H1 (cell line): ENCODE results near the gene KIAA0930.

Experiments used
- ASH2L ChIP-seq: fragments of 200-600, 300-600 bp; sonication (generic); IDR thresholded peaks from one replicate; pipeline ENCODE4 v1.7.1; 2017; ENCODE audit warnings: low read length
- BACH1 ChIP-seq: IDR thresholded peaks from 2 replicates; pipeline ENCODE4 v1.6.1; 2012; ENCODE audit warnings: low read length, improper control_type of control experiment
- CBX5 ChIP-seq: fragments of 300-800, 300-1000 bp; sonication (generic); IDR thresholded peaks from 2 replicates; pipeline ENCODE4 v1.7.1; 2016; ENCODE audit warnings: antibody characterized with exemption, low read length, low read depth
- EP300 ChIP-seq, 2 experiments: IDR thresholded peaks; 1 replicate in 1 of 2; 2 replicates in 1 of 2; pipeline ENCODE4 v1.6.1; 2011 to 2012; ENCODE audit warnings: low read depth in 2 of 2, low read length in 2 of 2, mild to moderate bottlenecking in 2 of 2, borderline replicate concordance in 1 of 2, inconsistent platforms in 1 of 2, moderate library complexity in 1 of 2
- JUN ChIP-seq: IDR thresholded peaks from 2 replicates; pipeline ENCODE4 v1.6.1; 2011; ENCODE audit warnings: low read depth, mild to moderate bottlenecking, improper control_type of control experiment, low read length
- POLR2AphosphoS5 ChIP-seq: IDR thresholded peaks from 2 replicates; pipeline ENCODE4 v1.6.1; 2011; ENCODE audit warnings: low read depth, low read length
- SIN3A ChIP-seq, 2 experiments: IDR thresholded peaks in 1 of 2; conservative IDR thresholded peaks in 1 of 2; 2 replicates each; pipeline ENCODE4 v1.6.1; 2011 to 2012; ENCODE audit warnings: low read length in 2 of 2, improper control_type of control experiment in 1 of 2, low read depth in 1 of 2, mild to moderate bottlenecking in 1 of 2
- TF ChIP-seq, protein P1 (sequence below), 3 experiments: IDR thresholded peaks; 1 replicate in 2 of 3; 2 replicates in 1 of 3; pipeline versions ENCODE4 v1.5.1 to v1.6.1; 2011; ENCODE audit warnings: low read length in 3 of 3, mild to moderate bottlenecking in 3 of 3, inconsistent platforms in 2 of 3, low read depth in 1 of 3, moderate library complexity in 1 of 3; ENCODE audit not compliant: insufficient read depth in 1 of 3; ENCODE audit errors: control extremely low read depth in 1 of 3
- TF ChIP-seq, protein P2 (sequence below): IDR thresholded peaks from 2 replicates; pipeline ENCODE4 v1.6.1; 2012; ENCODE audit warnings: inconsistent platforms

- TF ChIP-seq EP300 (IDR thresholded peaks at IDR 0.05; ENCODE audit: borderline replicate concordance in 1 of 2, low read depth in 2 of 2, low read length in 2 of 2): no peak
- TF ChIP-seq, protein P1, sequence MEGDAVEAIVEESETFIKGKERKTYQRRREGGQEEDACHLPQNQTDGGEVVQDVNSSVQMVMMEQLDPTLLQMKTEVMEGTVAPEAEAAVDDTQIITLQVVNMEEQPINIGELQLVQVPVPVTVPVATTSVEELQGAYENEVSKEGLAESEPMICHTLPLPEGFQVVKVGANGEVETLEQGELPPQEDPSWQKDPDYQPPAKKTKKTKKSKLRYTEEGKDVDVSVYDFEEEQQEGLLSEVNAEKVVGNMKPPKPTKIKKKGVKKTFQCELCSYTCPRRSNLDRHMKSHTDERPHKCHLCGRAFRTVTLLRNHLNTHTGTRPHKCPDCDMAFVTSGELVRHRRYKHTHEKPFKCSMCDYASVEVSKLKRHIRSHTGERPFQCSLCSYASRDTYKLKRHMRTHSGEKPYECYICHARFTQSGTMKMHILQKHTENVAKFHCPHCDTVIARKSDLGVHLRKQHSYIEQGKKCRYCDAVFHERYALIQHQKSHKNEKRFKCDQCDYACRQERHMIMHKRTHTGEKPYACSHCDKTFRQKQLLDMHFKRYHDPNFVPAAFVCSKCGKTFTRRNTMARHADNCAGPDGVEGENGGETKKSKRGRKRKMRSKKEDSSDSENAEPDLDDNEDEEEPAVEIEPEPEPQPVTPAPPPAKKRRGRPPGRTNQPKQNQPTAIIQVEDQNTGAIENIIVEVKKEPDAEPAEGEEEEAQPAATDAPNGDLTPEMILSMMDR (IDR thresholded peaks at IDR 0.05; ENCODE audit: control extremely low read depth in 1 of 3, insufficient read depth in 1 of 3, low read depth in 1 of 3, low read length in 3 of 3): no peak
- TF ChIP-seq BACH1: no peak
- no peak for TF ChIP-seq CBX5
- TF ChIP-seq, protein P2, sequence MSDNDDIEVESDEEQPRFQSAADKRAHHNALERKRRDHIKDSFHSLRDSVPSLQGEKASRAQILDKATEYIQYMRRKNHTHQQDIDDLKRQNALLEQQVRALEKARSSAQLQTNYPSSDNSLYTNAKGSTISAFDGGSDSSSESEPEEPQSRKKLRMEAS: no peak
- no peak for TF ChIP-seq ASH2L
- no peak for TF ChIP-seq POLR2AphosphoS5
- no peak for TF ChIP-seq JUN
- TF ChIP-seq SIN3A (conservative IDR thresholded peaks at IDR 0.05 in 1 of 2, IDR thresholded peaks at IDR 0.05 in 1 of 2; ENCODE audit: low read depth in 1 of 2, low read length in 2 of 2): no peak
Observed at GRCh38 chr22:45228401-45228754, 12.3 kb downstream of the KIAA0930 start.
